Breast epithelium (tissue), 3 donors: ENCODE results near the gene UBE2D2.
"Not testable (repeated sequence)": the region's sequence is repeated elsewhere in the genome, so short reads cannot be mapped to it uniquely, and the experiment has no call there.

Source experiments
- CTCF ChIP-seq, 3 donors: fragments of 450-650 bp; IDR thresholded peaks; one replicate each; pipeline ENCODE4 v1.5.1; 2016 to 2017; ENCODE audit warnings: antibody characterized with exemption in 3 of 3, mild to moderate bottlenecking in 3 of 3, moderate library complexity in 3 of 3
- POLR2A ChIP-seq: fragments of 450-650 bp; IDR thresholded peaks from one replicate; pipeline ENCODE4 v1.6.1; 2016; ENCODE audit warnings: antibody characterized with exemption, mild to moderate bottlenecking, moderate library complexity
- POLR2AphosphoS5 ChIP-seq, 3 donors: sonication (generic); formaldehyde crosslinking; IDR thresholded peaks; one replicate each; pipeline ENCODE4 v1.6.1; 2017; ENCODE audit warnings: antibody characterized with exemption in 3 of 3

GRCh38 chr5:139601948-139602347 is 40.8 kb downstream of the UBE2D2 start:
- TF ChIP-seq CTCF (IDR thresholded peaks at IDR 0.05); POLR2AphosphoS5 (IDR thresholded peaks at IDR 0.05); POLR2A: not testable (repeated sequence)
